ENCODE measurements around the gene C11orf65.

The C11orf65 gene, protein sequence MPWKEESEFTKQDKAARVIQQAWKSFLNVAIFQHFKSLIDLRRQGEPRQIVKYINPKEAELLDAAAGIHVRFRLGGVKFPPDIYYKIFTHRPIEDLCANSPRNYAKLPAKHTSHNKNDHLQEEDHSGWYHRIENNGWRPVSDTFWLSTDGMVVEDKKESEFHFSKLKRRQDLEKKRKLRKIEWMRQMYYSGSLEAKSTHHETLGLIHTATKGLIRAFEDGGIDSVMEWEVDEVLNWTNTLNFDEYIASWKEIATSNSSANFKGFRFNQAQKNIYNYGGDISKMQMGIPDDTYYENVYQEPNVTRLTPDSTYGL

DNA sequence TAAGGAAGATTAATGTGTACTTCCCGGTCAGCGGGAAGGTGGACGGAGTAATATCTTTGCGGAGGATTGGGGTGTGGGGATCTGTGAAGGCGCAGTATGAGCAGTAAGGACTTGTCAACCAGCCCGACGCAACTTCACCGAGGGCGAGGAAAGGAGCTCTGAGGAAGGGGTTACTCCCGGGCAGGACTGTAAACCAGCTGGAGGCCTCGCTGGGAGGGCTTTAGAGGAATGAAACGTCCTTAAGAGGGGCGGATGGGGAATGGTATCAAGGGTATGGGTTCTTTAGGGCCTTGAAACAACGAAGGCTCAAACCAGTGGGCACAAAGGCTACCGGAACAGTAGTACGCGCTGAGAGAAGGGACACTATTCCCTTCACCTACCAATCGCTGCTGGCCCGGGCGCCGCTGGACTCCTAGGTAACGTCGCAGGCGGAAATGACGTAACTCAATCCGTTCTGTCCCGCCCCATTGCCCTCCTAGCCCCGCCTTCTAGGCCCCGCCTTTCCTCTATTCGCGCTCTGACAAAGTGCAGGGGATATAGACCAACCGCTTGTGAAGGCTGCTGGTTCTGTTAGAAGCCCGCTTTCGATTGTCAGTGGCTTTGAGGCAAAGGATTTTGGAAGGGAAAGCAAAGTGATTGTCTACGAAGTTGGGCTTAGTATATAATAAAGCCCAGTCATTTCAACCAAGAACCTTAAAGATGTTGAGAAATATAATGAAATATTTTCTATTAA is at the start of gene C11orf65:
Gene C11orf65, minus strand, starts transcription at position 439 of the 733 bp plus-strand sequence. CDS start 5,970 bp downstream, outside the sequence.
- in situ Hi-C loops (cut with MboI; ENCODE audit: low sequenced_read_pairs), result no loop called here

DNA sequence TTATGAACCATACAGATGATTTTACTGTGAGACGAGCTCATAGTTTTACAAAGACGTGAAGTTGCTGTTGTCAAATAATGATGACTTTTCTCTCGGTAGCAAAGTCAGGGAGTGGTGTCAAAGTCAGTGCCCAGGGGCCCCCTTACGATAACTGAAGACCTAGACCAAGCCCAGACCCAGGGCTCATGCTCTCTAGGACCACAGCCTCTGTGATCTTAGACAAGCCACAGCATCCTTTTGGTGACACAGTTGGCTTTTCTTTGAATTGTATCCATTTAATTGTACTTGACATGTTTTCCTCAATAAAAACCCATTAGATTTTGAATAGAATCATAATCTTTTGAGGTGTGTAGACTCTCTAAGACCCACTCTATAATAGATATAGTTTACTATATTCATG is 48.8 kb upstream of the C11orf65 start:
- in situ Hi-C loops (cut with MboI; ENCODE audit: low sequenced_read_pairs), result no loop called here

GRCh38 chr11:108512708-108513107 is 45.4 kb upstream of the C11orf65 start:
- in situ Hi-C loops (cut with MboI; ENCODE audit: low sequenced_read_pairs), result no loop called here

DNA sequence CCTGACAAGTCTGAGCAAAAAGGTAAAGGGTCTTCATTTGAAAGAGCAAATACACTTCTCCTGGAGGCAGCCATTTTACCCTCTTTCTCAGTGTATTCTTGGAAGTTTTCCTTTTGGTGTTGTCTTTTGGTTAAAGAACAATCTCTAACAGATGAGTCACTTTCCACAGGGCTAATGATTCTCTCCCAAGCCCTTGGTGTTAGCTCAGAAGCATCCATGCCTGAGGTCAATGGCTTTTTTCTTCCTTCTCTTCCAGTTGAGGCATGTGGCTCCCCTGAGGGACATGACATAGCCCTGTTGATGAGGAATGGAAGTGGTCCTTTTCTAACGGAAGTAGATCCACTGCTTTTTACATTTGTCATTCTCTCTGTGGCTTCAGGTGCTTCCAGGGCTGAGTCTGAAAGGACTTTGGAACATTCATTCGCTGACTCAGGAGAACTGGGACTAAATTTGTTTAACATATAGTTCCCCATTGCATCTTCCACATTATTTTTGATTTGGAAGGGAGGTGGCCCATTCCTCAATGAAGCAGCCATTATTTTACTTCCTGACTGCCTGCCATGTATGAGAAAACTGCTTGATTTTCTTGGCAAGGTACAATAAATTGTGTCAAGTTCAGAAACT is 44.6 kb upstream of the C11orf65 start:
- in situ Hi-C loops (cut with MboI; ENCODE audit: low sequenced_read_pairs), result no loop called here

DNA sequence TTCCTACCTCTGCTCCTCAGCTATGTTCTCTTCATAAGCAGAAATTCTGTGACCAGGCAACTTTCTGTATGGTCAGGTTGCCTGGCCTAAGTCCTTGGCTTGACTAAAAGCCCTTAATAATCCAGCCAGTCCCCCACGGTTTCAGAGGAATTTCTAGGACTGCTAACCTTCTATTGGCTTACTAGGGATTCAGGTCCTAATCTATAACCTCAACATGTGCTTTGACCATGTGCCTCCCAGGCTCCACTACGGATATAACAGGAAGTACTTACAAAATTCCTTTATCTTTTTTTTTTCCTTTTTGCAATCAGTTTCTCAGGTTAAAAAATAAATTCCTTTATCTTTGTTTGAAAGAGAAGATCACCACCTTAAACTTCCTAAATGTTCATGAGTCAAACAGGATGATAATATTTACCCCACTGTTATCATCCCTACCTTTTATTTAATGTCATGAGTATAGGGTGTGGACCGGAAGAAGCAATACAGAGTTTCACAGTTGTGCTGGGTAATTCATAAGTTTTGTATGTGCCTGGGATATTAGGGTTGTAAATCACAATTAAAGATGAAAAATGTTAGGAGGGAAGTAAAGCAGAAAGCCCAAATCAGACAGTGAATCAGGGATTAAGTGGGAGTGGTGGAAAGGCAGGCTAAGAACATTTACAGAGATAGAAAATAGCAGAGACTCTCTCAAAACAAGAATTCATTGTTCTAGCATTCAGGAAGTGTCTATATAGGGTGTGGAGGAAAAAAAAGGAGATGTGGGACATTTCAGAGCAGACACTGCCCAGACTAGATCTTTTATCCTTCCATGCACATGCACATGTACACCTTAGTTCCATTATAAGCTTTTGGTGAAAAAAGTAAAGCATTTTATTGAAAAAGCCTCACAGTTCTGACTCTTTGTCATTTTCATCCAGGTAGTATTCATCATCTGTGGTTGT is 41.6 kb upstream of the C11orf65 start:
- in situ Hi-C loops (cut with MboI; ENCODE audit: low sequenced_read_pairs), result no loop called here

DNA sequence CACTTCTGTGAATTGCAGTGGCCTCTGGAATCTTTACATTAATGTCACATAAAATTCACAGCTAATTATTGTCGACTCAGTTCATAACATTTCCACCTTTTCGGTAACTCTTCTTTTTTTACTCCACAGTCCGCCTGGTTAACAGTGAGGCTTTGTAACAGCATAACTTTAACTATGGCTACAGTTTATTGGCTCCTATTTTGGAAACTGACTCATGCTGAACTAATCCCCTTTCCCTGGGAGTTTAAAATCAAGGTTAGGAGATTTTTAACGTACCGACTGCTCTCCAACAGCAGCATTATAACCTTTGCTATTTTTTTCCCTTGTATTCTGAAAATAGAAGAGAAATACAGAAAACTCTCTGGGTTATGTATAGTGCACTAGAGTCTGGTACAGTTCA is 34.1 kb upstream of the C11orf65 start:
- in situ Hi-C loops (cut with MboI; ENCODE audit: low sequenced_read_pairs), result no loop called here

DNA sequence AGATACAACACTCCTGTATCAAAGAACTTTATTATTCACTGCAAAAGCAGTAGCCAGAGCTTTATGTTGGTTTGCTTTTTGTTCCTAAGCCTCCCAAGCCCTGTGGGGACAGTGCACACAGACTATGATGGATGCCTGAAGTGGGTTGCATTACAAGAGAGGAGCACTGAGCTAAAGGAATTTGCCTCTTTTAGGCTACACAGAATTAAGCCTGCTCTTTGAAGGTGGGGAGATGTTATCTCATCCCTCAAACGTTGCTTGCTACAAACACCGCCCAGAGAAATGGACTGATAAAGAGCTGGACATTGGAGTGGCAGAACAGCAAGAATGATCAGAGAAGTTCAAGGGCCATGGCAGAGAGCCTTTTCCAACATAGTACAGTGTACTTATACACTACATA is 33.4 kb upstream of the C11orf65 start:
- in situ Hi-C loops (cut with MboI; ENCODE audit: low sequenced_read_pairs), result no loop called here

DNA sequence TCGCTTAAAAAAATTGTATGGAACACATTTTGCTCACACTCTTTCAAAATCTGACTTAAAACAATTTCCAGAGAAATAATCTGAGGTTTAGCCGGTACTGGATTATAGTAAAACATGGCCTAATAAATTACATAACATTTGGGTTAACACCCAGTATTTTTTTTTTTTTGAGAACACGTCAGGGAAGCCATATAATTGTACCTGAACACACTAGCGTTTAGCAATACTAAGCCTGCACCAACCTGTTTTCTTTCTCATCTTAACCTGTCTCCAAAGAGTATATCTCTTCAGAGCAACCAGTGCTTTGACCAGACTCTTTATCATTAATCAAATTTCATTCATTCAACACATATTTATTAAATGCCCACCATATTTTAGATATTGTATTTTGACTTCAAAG is 32.8 kb upstream of the C11orf65 start:
- in situ Hi-C loops (cut with MboI; ENCODE audit: low sequenced_read_pairs), result no loop called here

- in situ Hi-C loops (cut with MboI; ENCODE audit: low sequenced_read_pairs), result no loop called here
Measured at GRCh38 chr11:108498816-108499408, 31.6 kb upstream of the C11orf65 start.

- in situ Hi-C loops (cut with MboI; ENCODE audit: low sequenced_read_pairs), result no loop called here
Measured at GRCh38 chr11:108498046-108498815, 30.9 kb upstream of the C11orf65 start, which contains the start of gene POGLUT3. Gene POGLUT3, minus strand, starts transcription at chr11:108498384. Its CDS starts 18 bp downstream, at chr11:108498366.

DNA sequence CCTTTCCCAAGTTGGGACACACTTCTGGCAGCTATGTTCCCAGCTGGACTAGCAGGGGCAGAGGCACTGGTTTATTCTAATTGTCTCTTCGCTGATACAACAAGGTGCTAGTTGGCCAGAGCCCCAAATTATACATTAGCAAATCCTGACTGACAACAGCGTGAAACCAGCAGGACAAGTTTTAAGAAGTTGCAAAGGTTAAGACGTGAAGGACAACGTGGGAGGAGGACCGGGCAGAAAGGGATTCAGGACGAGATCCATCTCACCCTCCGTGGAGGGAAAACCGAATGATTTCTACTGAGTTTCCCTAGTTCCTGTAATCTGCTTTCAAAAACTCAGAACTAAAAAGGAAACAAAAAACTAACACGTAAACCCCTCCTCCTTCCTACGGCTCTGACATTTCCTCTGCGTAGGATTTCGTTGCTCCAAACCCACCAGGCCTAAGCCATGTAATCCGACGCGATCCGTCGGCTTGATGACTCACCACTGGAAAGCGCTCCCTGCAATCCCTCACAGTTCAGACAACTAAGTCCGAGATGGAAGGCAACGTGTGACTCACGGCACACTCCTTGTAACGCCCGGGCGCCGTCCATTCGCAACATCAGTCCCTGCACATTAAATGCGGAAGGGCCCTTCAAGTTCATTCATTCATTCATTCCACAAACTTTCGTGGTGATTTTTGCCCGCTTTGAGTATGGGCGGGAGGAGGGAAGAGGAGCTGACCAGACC is 30.2 kb upstream of the C11orf65 start:
- in situ Hi-C loops (cut with MboI; ENCODE audit: low sequenced_read_pairs), result no loop called here

- in situ Hi-C loops (cut with MboI; ENCODE audit: low sequenced_read_pairs), result no loop called here
Measured at GRCh38 chr11:108496643-108497256, 29.4 kb upstream of the C11orf65 start.

DNA sequence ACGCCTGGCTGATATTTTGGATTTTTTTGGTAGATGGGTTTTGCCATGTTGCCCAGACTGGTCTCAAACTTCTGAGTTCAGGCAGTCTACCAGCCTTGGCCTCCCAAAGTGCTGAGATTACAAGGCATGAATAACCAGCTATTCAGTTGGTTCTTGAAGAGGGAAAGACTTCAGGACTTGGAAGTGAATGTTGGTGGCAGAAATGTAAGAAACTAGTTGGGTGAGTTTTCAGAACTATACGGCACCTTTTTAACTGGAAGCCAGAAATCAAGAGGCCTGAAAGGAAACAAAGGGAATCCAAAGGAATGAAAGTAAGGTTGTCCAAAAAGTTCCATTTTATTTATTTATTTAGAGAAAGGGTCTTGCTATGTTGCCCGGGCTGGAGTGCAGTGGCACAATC is 28.0 kb upstream of the C11orf65 start:
- in situ Hi-C loops (cut with MboI; ENCODE audit: low sequenced_read_pairs), result no loop called here

- in situ Hi-C loops (cut with MboI; ENCODE audit: low sequenced_read_pairs), result no loop called here
Measured at GRCh38 chr11:108494182-108494581, 26.9 kb upstream of the C11orf65 start.

- in situ Hi-C loops (cut with MboI; ENCODE audit: low sequenced_read_pairs), result no loop called here
Measured at GRCh38 chr11:108491936-108492335, 24.6 kb upstream of the C11orf65 start.

DNA sequence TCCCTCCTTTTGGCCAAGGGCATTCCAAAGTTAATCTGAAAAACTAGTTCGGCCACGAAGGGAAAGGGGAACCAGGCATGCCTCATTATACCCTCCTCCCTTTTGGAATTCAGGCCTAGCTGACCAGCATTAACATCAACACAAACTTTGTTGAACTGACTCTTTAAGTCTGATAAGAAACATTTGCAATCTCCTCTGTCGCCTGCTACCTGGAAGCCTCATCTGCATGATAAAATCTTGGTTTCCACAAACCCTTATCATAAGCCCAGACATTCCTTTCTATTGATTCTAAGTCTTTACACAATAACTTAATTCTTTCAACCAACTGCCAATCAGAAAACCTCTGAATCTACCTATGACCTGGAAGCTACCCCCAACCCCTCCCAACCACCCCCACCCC is 19.5 kb upstream of the C11orf65 start:
- in situ Hi-C loops (cut with MboI; ENCODE audit: low sequenced_read_pairs), result no loop called here

GRCh38 chr11:108486331-108486730 is 19.0 kb upstream of the C11orf65 start:
- in situ Hi-C loops (cut with MboI; ENCODE audit: low sequenced_read_pairs), result no loop called here

DNA sequence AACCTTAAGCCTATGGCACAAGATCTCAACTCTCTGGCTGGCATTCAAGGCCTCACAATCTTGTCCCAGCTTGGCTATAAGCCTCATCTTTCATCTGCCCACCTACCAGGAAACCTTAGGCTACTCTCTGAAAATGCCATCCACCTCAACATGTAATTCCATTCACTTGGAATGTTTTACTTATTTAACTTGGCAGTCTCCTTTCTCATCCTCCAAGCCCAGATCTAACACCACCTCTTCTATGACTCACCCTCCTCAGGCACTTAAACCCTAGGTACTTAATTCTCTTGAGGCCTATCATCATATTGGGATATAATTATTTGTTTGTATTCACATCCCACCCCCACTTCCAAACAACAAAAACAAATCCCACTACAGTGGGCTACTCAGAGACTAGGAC is 15.8 kb upstream of the C11orf65 start:
- in situ Hi-C loops (cut with MboI; ENCODE audit: low sequenced_read_pairs), result no loop called here
